K562 (cell line): Measurements from ENCODE around the gene DAGLA. TPM values are rescaled to one million over a fixed set of nuclear protein-coding genes. Genes with fewer than 3 reads are reported as not detected.
A peak's percentile ranks its signal among the peaks of the same experiment; 100 is the strongest.

Experiments
- ATF1 ChIP-seq, 2 experiments: fragments of 450-650 bp in 1 of 2; IDR thresholded peaks; 2 replicates each; pipeline ENCODE4 v1.6.1; 2016; ENCODE audit warnings: missing compliant biosample characterization in 1 of 2, missing genetic modification characterization in 1 of 2
- CAMTA2 ChIP-seq: fragments of 250-450 bp; sonication (Bioruptor Pico); conservative IDR thresholded peaks from 2 replicates; pipeline ENCODE4 v1.5.1; 2022
- CBX2 ChIP-seq: fragments of 200-600 bp; sonication (generic); IDR thresholded peaks from one replicate; pipeline ENCODE4 v1.6.1; 2012; ENCODE audit warnings: mild to moderate bottlenecking, low read length, inconsistent platforms; ENCODE audit not compliant: insufficient read depth, poor library complexity, severe bottlenecking
- KLF1 ChIP-seq: fragments of 450-650 bp; IDR thresholded peaks from 2 replicates; pipeline ENCODE4 v1.6.1; 2016; ENCODE audit warnings: missing genetic modification characterization, missing compliant biosample characterization
- KLF13 ChIP-seq: fragments of 450-650 bp; IDR thresholded peaks from 2 replicates; pipeline ENCODE4 v1.6.1; 2016; ENCODE audit warnings: missing genetic modification characterization, low read depth, mild to moderate bottlenecking, missing compliant biosample characterization, moderate library complexity, borderline replicate concordance
- PHF8 ChIP-seq: fragments of 200-600 bp; sonication (generic); IDR thresholded peaks from 2 replicates; pipeline ENCODE4 v1.6.1; 2012; ENCODE audit warnings: mixed run types, mild to moderate bottlenecking, inconsistent platforms, low read length, moderate library complexity, borderline replicate concordance
- RBFOX2 ChIP-seq: fragments of 200-400 bp; formaldehyde crosslinking; IDR thresholded peaks from 2 replicates; pipeline ENCODE4 v1.6.1; 2017; ENCODE audit warnings: low read depth, mild to moderate bottlenecking, low read length, moderate library complexity
- RFX5 ChIP-seq: IDR thresholded peaks from 2 replicates; pipeline ENCODE4 v1.6.1; 2011; ENCODE audit warnings: low read depth, mild to moderate bottlenecking, improper control_type of control experiment, low read length
- SOX6 ChIP-seq: fragments of 450-650 bp; IDR thresholded peaks from 2 replicates; pipeline ENCODE4 v1.6.1; 2014; ENCODE audit warnings: mild to moderate bottlenecking
- TEAD4 ChIP-seq, 2 experiments: sonication (generic) in 1 of 2; formaldehyde crosslinking in 1 of 2; IDR thresholded peaks; 2 replicates each; pipeline versions ENCODE4 v1.6.1 to v1.8.0; 2012 to 2022; ENCODE audit warnings: borderline replicate concordance in 1 of 2, inconsistent platforms in 1 of 2, low read length in 1 of 2, mild to moderate bottlenecking in 1 of 2, missing genetic modification reagents in 1 of 2
- U2AF1 ChIP-seq: fragments of 200-400 bp; formaldehyde crosslinking; optimal IDR thresholded peaks from 2 replicates; pipeline ENCODE3; 2017; ENCODE audit warnings: mild to moderate bottlenecking, low read depth, low read length, moderate library complexity
- ZBTB2 ChIP-seq: fragments of 450-650 bp; IDR thresholded peaks from 2 replicates; pipeline ENCODE4 v1.6.1; 2016; ENCODE audit warnings: antibody characterized with exemption
- ZBTB9 ChIP-seq: fragments of 450-650 bp; formaldehyde crosslinking; IDR thresholded peaks from 2 replicates; pipeline ENCODE4 v1.4.0; 2020; ENCODE audit warnings: mild to moderate bottlenecking, moderate library complexity
- ZFX ChIP-seq: sonication (generic); formaldehyde crosslinking; IDR thresholded peaks from 2 replicates; pipeline ENCODE4 v1.8.0; 2022; ENCODE audit warnings: mild to moderate bottlenecking, missing genetic modification reagents, moderate library complexity
- ZNF140 ChIP-seq: fragments of 250-450 bp; sonication (Bioruptor Pico); IDR thresholded peaks from 2 replicates; pipeline ENCODE4 v1.8.0; 2021; ENCODE audit warnings: moderate library complexity, mild to moderate bottlenecking, inconsistent platforms
- ZNF280B ChIP-seq: fragments of 250-450 bp; sonication (Bioruptor Pico); IDR thresholded peaks from 2 replicates; pipeline ENCODE4 v1.5.1; 2021; ENCODE audit warnings: mild to moderate bottlenecking
- ZNF395 ChIP-seq: fragments of 200-800 bp; sonication (Bioruptor generic); IDR thresholded peaks from 2 replicates; pipeline ENCODE4 v1.6.1; 2017; ENCODE audit warnings: missing genetic modification characterization, missing compliant biosample characterization
- ZNF740 ChIP-seq, 3 experiments: fragments of 200-800 bp in 1 of 3; sonication (Bioruptor generic) in 1 of 3; sonication (generic) in 1 of 3; formaldehyde crosslinking in 1 of 3; IDR thresholded peaks; 2 replicates each; pipeline versions ENCODE4 v1.6.1 to v1.8.0; 2016 to 2022; ENCODE audit warnings: mild to moderate bottlenecking in 2 of 3, missing compliant biosample characterization in 2 of 3, missing genetic modification characterization in 2 of 3, missing genetic modification reagents in 1 of 3
- polyA plus RNA-seq, 8 experiments: library from polyadenylated mRNA; depleted of rRNA in 4 of 8; stranded (reverse) in 5 of 8; unstranded in 3 of 8; fragments of >200 nt; fragmentation: Nextera tagmentation in 2 of 8; fragmentation: Illumina TruSeq in 1 of 8; extraction: Ambion mirVana in 2 of 8; extraction: Trizol in 1 of 8; gene quantifications; 2 replicates each; pipeline versions ENCODE4 v1.2.1 to v1.2.3, GENCODE V29; 2011 to 2014; ENCODE audit warnings: inconsistent platforms in 1 of 8, missing spikeins in 1 of 8
- total RNA-seq, 7 experiments: library from RNA; depleted of rRNA in 6 of 7; stranded (reverse); fragments of >200 nt in 6 of 7; fragmentation: Illumina TruSeq in 2 of 7; extraction: Trizol in 2 of 7; gene quantifications; 2 replicates each; pipeline versions ENCODE4 v1.2.1 to v1.2.3, GENCODE V29; 2011 to 2021; ENCODE audit warnings: low replicate concordance in 1 of 7

Gene DAGLA
- total and polyA plus RNA-seq, 9 of the 15 experiments (the other 6 are each of a cell fraction or from before 2014, with no cell fraction given): 0.03 to 0.16 (median 0.04) TPM; not detected in 4

- TF ChIP-seq U2AF1: no peak
- no peak for TF ChIP-seq KLF1 (tag)
- TF ChIP-seq RFX5: no peak
- TF ChIP-seq ZNF395 (CRISPR knock-in tag): no peak
- TF ChIP-seq ZNF740 (CRISPR knock-in tag; IDR thresholded peaks at IDR 0.05): no peak
- no peak for TF ChIP-seq ZNF740 (tag; IDR thresholded peaks at IDR 0.05)
- TF ChIP-seq ZNF280B (CRISPR knock-in tag): no peak
- no peak for TF ChIP-seq ZBTB9
- TF ChIP-seq ZNF140 (CRISPR knock-in tag): no peak
- no peak for TF ChIP-seq CAMTA2
- no peak for TF ChIP-seq KLF13
- TF ChIP-seq ZFX (CRISPR knock-in tag): peak; percentile 18; the same call in 1 of the 2 replicates
- no peak for TF ChIP-seq ZBTB2
- TF ChIP-seq TEAD4 (IDR thresholded peaks at IDR 0.05; ENCODE audit: low read length): no peak
- 0 out of 2 replicates have a peak, but pooled peaks have one; percentile 30 for TF ChIP-seq TEAD4 (CRISPR knock-in tag; IDR thresholded peaks at IDR 0.05; ENCODE audit: borderline replicate concordance)
- peak; percentile 6; the same call in 1 of the 2 replicates for TF ChIP-seq PHF8
- TF ChIP-seq ATF1 (CRISPR knock-in tag; IDR thresholded peaks at IDR 0.05): no peak
- TF ChIP-seq ATF1 (tag; IDR thresholded peaks at IDR 0.05): no peak
- TF ChIP-seq RBFOX2: peak; percentile 51; the same call in 1 of the 2 replicates
- no peak for TF ChIP-seq SOX6
- no peak for TF ChIP-seq CBX2
These were observed 72.8 kb downstream of the DAGLA start (continued) for GRCh38 chr11:61752925-61753521.
